OCI-LY3 (cell line): ENCODE data around the gene ARL2BP.

Source experiments
- CTCF ChIP-seq: fragments of 200-600, 300-600 bp; sonication (generic); IDR thresholded peaks from 2 replicates; pipeline ENCODE4 v1.5.1; 2014; ENCODE audit warnings: antibody characterized with exemption, low read length, low read depth
- EZH2phosphoT487 ChIP-seq: fragments of 200-600 bp; shearing (Covaris generic); IDR thresholded peaks from 2 replicates; pipeline ENCODE4 v1.6.1; 2018; ENCODE audit warnings: antibody characterized with exemption, mixed run types, low read depth

- TF ChIP-seq CTCF (no peak), EZH2phosphoT487 (no peak)
These were observed 2.4 kb upstream of the ARL2BP start for GRCh38 chr16:57242650-57243049.
